D721Med (cell line): Measurements from ENCODE around the gene RWDD1.
"Not testable (repeated sequence)": the region's sequence is repeated elsewhere in the genome, so short reads cannot be mapped to it uniquely, and the experiment has no call there.

ENCODE experiments used
- DNase-seq: peaks from one replicate; pipeline ENCODE4 v3.0.0; 2011; ENCODE audit warnings: low spot score; ENCODE audit not compliant: insufficient read length
- FAIRE-seq: peaks from 2 replicates; lab custom pipeline; 2011; peaks lifted over from hg19 to GRCh38; lab: Jason Lieb, UNC
- TF ChIP-seq, protein P1 (sequence below): IDR thresholded peaks from 2 replicates; pipeline ENCODE4 v1.5.1; 2012; ENCODE audit warnings: mild to moderate bottlenecking, control low read depth; ENCODE audit not compliant: insufficient read depth; ENCODE audit errors: missing control alignments

The RWDD1 gene

DNA sequence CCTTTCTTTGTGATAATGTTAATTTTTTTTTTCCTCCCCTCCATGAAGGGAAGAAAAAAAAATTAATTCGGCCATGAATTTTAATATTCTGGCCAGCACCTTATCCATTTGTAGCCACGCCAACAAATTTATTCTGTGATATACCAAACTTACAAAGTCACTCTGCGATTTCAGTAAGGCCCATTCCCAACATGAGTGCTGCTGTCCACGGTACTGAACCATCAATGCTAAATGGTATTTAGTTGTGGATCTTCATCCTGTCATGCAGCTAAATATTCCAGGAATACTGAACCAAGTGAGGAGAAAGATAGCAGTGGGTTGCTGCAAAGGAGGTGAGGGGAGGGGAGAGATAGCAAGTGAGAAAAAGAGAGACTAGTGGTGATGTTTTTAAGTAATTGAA is 25.5 kb downstream of the RWDD1 start:
- DNase-seq (no peak), FAIRE-seq (no peak)

DNA sequence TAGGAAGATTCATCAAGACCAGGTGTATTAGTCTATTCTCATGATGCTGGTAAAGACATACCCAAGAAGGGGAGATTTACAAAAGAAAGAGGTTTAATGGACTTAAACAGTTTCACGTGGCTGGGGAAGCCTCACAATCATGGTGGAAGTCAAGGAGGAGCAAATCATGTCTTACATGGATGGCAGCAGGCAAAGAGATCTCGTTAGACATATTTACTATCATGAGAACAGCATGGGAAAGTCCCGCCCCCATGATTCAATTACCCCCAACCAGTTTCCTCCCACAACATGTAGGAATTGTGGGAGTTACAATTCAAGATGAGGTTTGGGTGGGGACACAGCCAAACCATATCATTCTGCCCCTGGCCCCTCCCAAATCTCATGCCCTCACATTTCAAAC is 32.6 kb downstream of the RWDD1 start:
- FAIRE-seq, DNase-seq: not testable (repeated sequence)

More for the DNA sequence above, 25.5 kb downstream of the RWDD1 start:
- TF ChIP-seq, protein P1, sequence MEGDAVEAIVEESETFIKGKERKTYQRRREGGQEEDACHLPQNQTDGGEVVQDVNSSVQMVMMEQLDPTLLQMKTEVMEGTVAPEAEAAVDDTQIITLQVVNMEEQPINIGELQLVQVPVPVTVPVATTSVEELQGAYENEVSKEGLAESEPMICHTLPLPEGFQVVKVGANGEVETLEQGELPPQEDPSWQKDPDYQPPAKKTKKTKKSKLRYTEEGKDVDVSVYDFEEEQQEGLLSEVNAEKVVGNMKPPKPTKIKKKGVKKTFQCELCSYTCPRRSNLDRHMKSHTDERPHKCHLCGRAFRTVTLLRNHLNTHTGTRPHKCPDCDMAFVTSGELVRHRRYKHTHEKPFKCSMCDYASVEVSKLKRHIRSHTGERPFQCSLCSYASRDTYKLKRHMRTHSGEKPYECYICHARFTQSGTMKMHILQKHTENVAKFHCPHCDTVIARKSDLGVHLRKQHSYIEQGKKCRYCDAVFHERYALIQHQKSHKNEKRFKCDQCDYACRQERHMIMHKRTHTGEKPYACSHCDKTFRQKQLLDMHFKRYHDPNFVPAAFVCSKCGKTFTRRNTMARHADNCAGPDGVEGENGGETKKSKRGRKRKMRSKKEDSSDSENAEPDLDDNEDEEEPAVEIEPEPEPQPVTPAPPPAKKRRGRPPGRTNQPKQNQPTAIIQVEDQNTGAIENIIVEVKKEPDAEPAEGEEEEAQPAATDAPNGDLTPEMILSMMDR: no peak

DNA sequence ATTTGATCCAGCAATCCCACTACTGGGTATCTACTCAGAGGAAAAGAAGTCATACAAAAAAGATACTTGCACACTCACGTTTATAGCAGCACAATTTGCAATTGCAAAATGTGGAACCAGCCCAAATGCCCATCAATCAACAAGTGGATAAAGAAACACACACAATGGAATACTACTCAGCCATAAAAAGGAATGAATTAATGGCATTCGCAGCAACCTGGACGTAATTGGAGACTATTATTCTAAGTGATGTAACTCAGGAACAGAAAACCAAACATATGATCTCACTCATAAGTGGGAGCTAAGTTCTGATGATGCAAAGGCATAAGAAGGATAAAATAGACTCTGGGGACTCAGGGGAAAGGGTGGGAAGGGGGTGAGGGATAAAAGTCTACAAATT is 33.6 kb downstream of the RWDD1 start:
- DNase-seq: not testable (repeated sequence)

DNA sequence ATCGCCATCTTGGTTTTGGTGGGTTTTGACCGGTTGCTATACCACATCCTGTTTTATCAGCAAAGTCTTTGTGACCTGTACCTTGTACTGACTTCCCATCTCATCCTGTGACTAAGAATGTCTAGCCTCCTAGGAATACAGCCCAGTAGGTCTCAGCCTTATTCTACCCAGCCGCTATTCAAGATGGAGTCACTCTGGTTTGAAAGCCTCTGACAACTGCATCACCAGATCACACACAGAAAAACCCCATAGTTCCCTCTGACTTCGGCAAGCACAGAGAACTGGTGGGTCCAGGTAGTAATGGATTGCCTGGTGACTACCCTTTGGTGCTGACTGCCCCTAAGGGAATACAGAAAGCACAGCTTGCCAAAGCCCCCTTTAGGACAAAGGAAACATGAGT is 34.6 kb downstream of the RWDD1 start:
- TF ChIP-seq, protein P1: no peak
- FAIRE-seq (no peak), DNase-seq (no peak)

More for the DNA sequence above, 33.6 kb downstream of the RWDD1 start:
- FAIRE-seq: not testable (repeated sequence)

DNA sequence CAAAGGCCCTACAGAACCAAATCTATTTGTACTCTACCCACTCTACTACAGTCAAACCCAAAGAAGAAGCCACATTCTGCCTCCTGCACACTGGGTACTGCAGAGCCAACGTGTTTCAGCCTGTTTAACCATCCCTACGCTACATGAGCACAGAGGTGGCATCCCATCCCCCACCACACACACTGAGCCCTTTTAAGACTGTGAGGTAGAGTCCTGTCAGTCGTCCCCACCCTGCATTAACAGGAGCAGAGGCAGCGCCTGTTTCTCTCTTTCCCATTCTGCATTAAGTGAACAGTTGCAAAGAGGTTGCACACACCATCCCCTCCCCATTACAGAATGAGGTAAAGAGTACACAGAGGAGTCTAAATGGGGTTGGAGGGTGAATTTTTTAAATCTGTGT is 39.8 kb downstream of the RWDD1 start:
- FAIRE-seq (no peak), DNase-seq (no peak)
- TF ChIP-seq, protein P1: no peak

DNA sequence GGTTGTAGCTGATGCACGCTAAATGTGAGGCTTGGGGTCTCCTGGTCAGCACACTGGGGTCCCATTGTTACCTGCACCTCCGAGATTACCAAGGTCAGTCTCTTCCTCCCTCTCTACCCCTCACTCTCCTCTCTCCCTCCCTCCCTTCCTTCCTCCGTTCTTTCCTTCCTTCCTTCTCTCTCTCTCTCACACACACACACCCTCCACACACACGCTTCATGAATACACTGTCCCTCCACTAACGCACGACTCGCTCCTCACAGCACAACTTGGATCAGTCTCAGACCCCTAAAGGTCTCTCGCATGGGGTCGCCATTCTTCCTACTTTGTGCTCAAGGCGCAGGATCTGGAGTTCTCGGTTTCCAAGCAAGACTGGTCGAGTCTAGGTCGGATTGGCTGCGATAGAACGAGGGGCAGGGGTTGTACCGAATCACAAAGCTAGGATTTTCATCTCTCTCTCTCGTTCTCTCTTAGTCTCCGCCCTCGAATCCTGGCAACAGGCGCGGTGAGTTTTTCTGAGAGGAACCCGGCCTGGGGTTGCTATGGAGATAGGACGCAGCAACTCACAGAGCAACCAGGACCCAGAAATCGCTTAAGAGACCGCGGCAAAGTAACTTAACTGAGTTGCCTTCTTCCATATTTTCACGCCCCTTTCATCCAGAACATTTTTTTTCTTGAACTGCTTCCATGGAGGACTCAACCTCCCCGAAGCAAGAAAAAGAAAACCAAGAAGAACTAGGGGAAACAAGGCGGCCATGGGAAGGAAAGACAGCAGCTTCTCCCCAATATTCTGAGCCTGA is 44.8 kb downstream of the RWDD1 start, which contains the start of gene RSPH4A:
Gene RSPH4A, plus strand, starts transcription at position 543 of the 800 bp plus-strand sequence. Its CDS starts 145 bp downstream, at position 688.
- TF ChIP-seq, protein P1: peak; percentile 35
- FAIRE-seq (peak; percentile 88), DNase-seq (peak; percentile 77)

DNA sequence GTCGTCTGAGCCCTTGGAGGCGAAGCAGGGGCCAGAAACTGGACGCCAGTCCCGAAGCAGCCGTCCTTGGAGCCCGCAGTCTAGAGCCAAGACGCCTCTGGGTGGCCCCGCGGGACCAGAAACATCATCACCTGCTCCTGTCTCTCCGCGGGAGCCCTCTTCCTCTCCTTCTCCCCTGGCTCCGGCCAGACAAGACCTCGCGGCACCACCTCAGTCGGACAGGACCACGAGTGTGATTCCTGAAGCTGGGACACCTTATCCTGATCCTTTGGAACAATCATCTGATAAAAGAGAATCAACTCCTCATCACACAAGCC is 45.4 kb downstream of the RWDD1 start:
- DNase-seq (no peak), FAIRE-seq (no peak)
- TF ChIP-seq, protein P1: no peak

DNA sequence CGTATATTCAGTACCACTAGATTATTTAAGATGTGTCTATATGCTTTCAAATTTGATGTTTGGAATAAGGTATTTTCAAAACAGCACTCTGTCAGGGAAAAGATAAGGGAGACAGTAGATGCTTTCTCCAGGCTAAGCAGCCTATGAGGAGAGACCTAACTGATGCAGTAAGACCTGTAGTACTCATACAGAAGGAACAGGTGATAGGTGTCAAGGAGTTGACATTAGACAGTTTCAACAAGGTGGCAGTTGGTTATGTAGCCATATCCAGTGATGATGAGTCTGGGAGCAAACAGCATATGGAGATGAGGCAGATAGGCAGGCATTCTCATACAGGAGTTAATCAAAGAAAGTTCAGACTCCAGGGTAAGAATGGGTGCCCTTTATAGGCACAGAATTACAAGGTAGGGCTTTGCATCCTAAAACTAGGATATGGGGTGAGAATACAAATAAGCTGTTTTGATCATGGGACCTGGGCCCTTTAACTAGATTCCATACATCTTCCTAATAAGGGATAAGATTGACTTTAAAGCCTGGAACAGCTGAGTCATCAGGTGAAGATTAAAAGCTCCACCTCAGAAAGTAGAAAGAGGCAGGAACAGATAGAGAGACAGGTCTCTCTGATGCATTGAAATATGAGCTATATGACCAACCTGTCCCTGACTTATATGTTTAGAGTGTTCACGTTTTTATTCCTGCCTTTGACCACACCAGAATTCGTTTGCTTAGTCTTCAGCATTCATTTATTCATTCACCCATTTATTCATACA is 52.9 kb downstream of the RWDD1 start:
- FAIRE-seq: no peak
- TF ChIP-seq, protein P1: no peak
- DNase-seq: no peak
